GM23338 (cell line): ENCODE data around the gene ZNF664. TPM values are rescaled to one million over a fixed set of nuclear protein-coding genes. Genes with fewer than 3 reads are reported as not detected.

Experiments used
- ATAC-seq: fragments of 200-7000 bp; cut with Tn5 transposase; 3 replicates; pipeline ENCODE4 v1.9.1; 2020
- DNase-seq: peaks from one replicate; pipeline ENCODE4 v3.0.0-alpha.2; 2015; ENCODE audit warnings: low spot score
- H2AFZ ChIP-seq: fragments of 200-600 bp; sonication (generic); 2 replicates; pipeline ENCODE4 v1.8.0; 2016; ENCODE audit warnings: antibody characterized with exemption, mild to moderate bottlenecking, moderate library complexity
- H3F3A ChIP-seq: fragments of 200-600 bp; sonication (generic); replicated peaks from 2 replicates; pipeline ENCODE4 v1.8.0; 2017; ENCODE audit warnings: antibody characterized with exemption, mixed run types, low read depth
- H3K27ac ChIP-seq: fragments of 200-600 bp; sonication (generic); 2 replicates; pipeline ENCODE4 v1.6.1; 2016; ENCODE audit warnings: low read depth
- H3K27me3 ChIP-seq: fragments of 200-600 bp; sonication (generic); 2 replicates; pipeline ENCODE4 v1.8.0; 2016; ENCODE audit warnings: mild to moderate bottlenecking, mixed run types, moderate library complexity; ENCODE audit not compliant: insufficient read depth
- H3K36me3 ChIP-seq: fragments of 200-600 bp; sonication (generic); 2 replicates; pipeline ENCODE4 v1.8.0; 2016; ENCODE audit warnings: mild to moderate bottlenecking; ENCODE audit not compliant: insufficient read depth
- H3K4me1 ChIP-seq: fragments of 200-600 bp; sonication (generic); 2 replicates; pipeline ENCODE4 v1.8.0; 2016; ENCODE audit warnings: mild to moderate bottlenecking, moderate library complexity; ENCODE audit not compliant: insufficient read depth
- H3K4me2 ChIP-seq: fragments of 200-600 bp; sonication (generic); 2 replicates; pipeline ENCODE4 v1.7.1; 2017; ENCODE audit warnings: mixed run types
- H3K4me3 ChIP-seq: fragments of 200-600 bp; sonication (generic); 2 replicates; pipeline ENCODE4 v1.6.1; 2016; ENCODE audit warnings: mixed run types
- H3K79me2 ChIP-seq: fragments of 200-600 bp; sonication (generic); replicated peaks from 2 replicates; pipeline ENCODE4 v1.8.0; 2017; ENCODE audit warnings: mild to moderate bottlenecking; ENCODE audit not compliant: insufficient read depth
- H3K9me2 ChIP-seq: fragments of 200-600 bp; sonication (generic); 2 replicates; pipeline ENCODE4 v1.8.0; 2017; ENCODE audit not compliant: insufficient read depth
- H4K20me1 ChIP-seq: fragments of 200-600 bp; sonication (generic); replicated peaks from 2 replicates; pipeline ENCODE4 v1.8.0; 2017; ENCODE audit warnings: mild to moderate bottlenecking; ENCODE audit not compliant: insufficient read depth
- H3K27ac Mint-ChIP-seq: 2 replicates; pipeline ENCODE4 v1.8.0; 2020; ENCODE audit warnings: inconsistent platforms, mild to moderate bottlenecking, moderate library complexity, mixed read lengths
- H3K27me3 Mint-ChIP-seq: 3 replicates; pipeline ENCODE4 v1.8.0; 2022; ENCODE audit warnings: low read depth, mild to moderate bottlenecking, moderate library complexity, mixed read lengths, inconsistent platforms; ENCODE audit not compliant: insufficient read depth, poor library complexity
- H3K36me3 Mint-ChIP-seq: 3 replicates; pipeline ENCODE4 v1.8.0; 2021; ENCODE audit warnings: low read depth, mild to moderate bottlenecking, inconsistent platforms, moderate library complexity, mixed read lengths
- H3K4me1 Mint-ChIP-seq: 3 replicates; pipeline ENCODE4 v1.8.0; 2020; ENCODE audit warnings: mild to moderate bottlenecking, inconsistent platforms, mixed read lengths
- H3K4me3 Mint-ChIP-seq: 3 replicates; pipeline ENCODE4 v1.8.0; 2021; ENCODE audit warnings: moderate library complexity, mild to moderate bottlenecking, inconsistent platforms, mixed read lengths
- H3K9me3 Mint-ChIP-seq: 3 replicates; pipeline ENCODE4 v1.8.0; 2020; ENCODE audit warnings: moderate library complexity, mild to moderate bottlenecking, inconsistent platforms, mixed read lengths
- CREB1 ChIP-seq: fragments of 250-450 bp; sonication (Bioruptor Pico); IDR thresholded peaks from 2 replicates; pipeline ENCODE4 v1.5.0; 2020; ENCODE audit warnings: low read depth, mild to moderate bottlenecking, moderate library complexity
- CTCF ChIP-seq, 2 experiments: fragments of 200-600 bp in 1 of 2; sonication (generic) in 1 of 2; conservative IDR thresholded peaks; 2 replicates each; pipeline versions ENCODE4 v1.5.1 to v1.6.1; 2016 to 2017; ENCODE audit warnings: antibody characterized with exemption in 2 of 2, low read depth in 2 of 2, mild to moderate bottlenecking in 2 of 2, moderate library complexity in 1 of 2
- ETS1 ChIP-seq: IDR thresholded peaks from 2 replicates; pipeline ENCODE4 v1.6.1; 2016; ENCODE audit warnings: antibody characterized with exemption
- NANOG ChIP-seq: IDR thresholded peaks from 2 replicates; pipeline ENCODE4 v1.6.1; 2016; ENCODE audit warnings: antibody characterized with exemption, borderline replicate concordance
- STAT1 ChIP-seq: IDR thresholded peaks from one replicate; pipeline ENCODE4 v1.6.1; 2016; ENCODE audit warnings: antibody characterized with exemption; ENCODE audit not compliant: unreplicated experiment
- ZNF114 ChIP-seq: fragments of 250-450 bp; sonication (Bioruptor Pico); IDR thresholded peaks from 2 replicates; pipeline ENCODE4 v1.5.0; 2020; ENCODE audit warnings: mild to moderate bottlenecking, moderate library complexity
- ZNF462 ChIP-seq: fragments of 250-450 bp; sonication (Bioruptor Pico); IDR thresholded peaks from 2 replicates; pipeline ENCODE4 v1.5.0; 2020; ENCODE audit warnings: mild to moderate bottlenecking, moderate library complexity
- polyA plus RNA-seq: library from polyadenylated mRNA; unstranded; fragments of >200 nt; fragmentation: Nextera tagmentation; extraction: Ambion mirVana; gene quantifications from 2 replicates; pipeline ENCODE4 v1.2.1, GENCODE V29; 2016
- total RNA-seq: library from RNA; depleted of rRNA; stranded (reverse); fragments of >200 nt; shearing (Covaris generic); gene quantifications from 2 replicates; pipeline ENCODE4 v1.2.3, GENCODE V29; 2014

The ZNF664 gene
- total and polyA plus RNA-seq, 2 experiments from 2014 or later: 8.1 to 35.2 TPM

- TF ChIP-seq ZNF462: no peak
- no peak for TF ChIP-seq ZNF114 (CRISPR knock-in tag)
Observed at GRCh38 chr12:123943816-123944215, 29.2 kb upstream of the ZNF664 start (continued).

- Histone ChIP-seq H3F3A (no peaks in the 10 kb centered on the region), H3K4me1 (no peaks in the 10 kb centered on the region), H3K27ac (no peak overlapping the region), H3K9me2 (no peaks in the 10 kb centered on the region), H3K4me3 (no peak overlapping the region), H3K27me3 (no peaks in the 10 kb centered on the region), H2AFZ (no peak overlapping the region), H3K79me2 (no peaks in the 10 kb centered on the region), H4K20me1 (no peaks in the 10 kb centered on the region), H3K4me2 (no peak overlapping the region), H3K36me3 (no peaks in the 10 kb centered on the region; the same call in 1 of the 2 replicates)
- H3K27me3 Mint-ChIP-seq: peaks cover 9% of the 10 kb centered on the region
- H3K9me3 Mint-ChIP-seq: peaks cover 14% of the 10 kb centered on the region
- no peak overlapping the region for H3K4me3 Mint-ChIP-seq
- no peak for DNase-seq
- no peaks in the 10 kb centered on the region; the same call in 2 of the 3 replicates for H3K4me1 Mint-ChIP-seq
- H3K36me3 Mint-ChIP-seq: peaks cover 2% of the 10 kb centered on the region; the same call in 1 of the 3 replicates
- H3K27ac Mint-ChIP-seq: no peak overlapping the region
- no peak for ATAC-seq
- TF ChIP-seq ETS1 (no peak), NANOG (no peak), CTCF (conservative IDR thresholded peaks at IDR 0.05; ENCODE audit: low read depth in 2 of 2) (no peak), CREB1 (CRISPR knock-in tag) (no peak), ZNF462 (no peak), STAT1 (no peak)
Observed at GRCh38 chr12:123944696-123945095, 28.3 kb upstream of the ZNF664 start.
